Thyroid gland (tissue), 4 donors: ENCODE results near the gene FBLN5.

Experiments used
- POLR2A ChIP-seq, 2 donors: fragments of 450-650 bp; IDR thresholded peaks; one replicate each; pipeline ENCODE4 v1.6.1; 2017; ENCODE audit warnings: antibody characterized with exemption in 2 of 2, mild to moderate bottlenecking in 2 of 2, moderate library complexity in 1 of 2
- TF ChIP-seq, protein P1 (sequence below), 6 experiments: fragments of 200-600 bp in 3 of 6; fragments of 450-650 bp in 3 of 6; sonication (generic) in 3 of 6; IDR thresholded peaks; one replicate each; pipeline ENCODE4 v1.5.1; 2016 to 2019; ENCODE audit warnings: antibody characterized with exemption in 6 of 6, mild to moderate bottlenecking in 2 of 6, inconsistent platforms in 1 of 6, moderate library complexity in 1 of 6

DNA sequence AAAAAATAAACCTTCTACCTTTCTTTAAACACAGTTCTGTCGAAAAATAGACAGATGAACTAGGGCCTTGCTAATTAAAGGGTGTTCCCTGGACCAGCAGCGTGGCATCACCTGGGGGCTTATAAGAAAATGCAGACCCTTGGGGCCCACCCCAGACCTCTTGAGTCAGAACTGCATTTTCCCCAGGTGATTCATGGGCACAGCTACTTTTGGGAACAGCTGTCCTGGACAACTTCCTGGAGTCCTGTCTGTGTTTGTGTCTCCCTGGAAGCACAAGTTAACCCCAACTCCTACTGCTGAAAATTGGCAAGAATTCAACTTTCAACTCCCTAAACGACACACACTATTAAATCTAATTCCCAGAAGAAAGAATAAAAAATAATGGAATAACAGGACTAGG lies 17.8 kb downstream of the FBLN5 start:
- TF ChIP-seq, protein P1, sequence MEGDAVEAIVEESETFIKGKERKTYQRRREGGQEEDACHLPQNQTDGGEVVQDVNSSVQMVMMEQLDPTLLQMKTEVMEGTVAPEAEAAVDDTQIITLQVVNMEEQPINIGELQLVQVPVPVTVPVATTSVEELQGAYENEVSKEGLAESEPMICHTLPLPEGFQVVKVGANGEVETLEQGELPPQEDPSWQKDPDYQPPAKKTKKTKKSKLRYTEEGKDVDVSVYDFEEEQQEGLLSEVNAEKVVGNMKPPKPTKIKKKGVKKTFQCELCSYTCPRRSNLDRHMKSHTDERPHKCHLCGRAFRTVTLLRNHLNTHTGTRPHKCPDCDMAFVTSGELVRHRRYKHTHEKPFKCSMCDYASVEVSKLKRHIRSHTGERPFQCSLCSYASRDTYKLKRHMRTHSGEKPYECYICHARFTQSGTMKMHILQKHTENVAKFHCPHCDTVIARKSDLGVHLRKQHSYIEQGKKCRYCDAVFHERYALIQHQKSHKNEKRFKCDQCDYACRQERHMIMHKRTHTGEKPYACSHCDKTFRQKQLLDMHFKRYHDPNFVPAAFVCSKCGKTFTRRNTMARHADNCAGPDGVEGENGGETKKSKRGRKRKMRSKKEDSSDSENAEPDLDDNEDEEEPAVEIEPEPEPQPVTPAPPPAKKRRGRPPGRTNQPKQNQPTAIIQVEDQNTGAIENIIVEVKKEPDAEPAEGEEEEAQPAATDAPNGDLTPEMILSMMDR (IDR thresholded peaks at IDR 0.05), result no peak
- TF ChIP-seq POLR2A (IDR thresholded peaks at IDR 0.05), result no peak
